ENCODE measurements around the gene GPR160. TPM values are rescaled to one million over a fixed set of nuclear protein-coding genes. Genes with fewer than 3 reads are reported as not detected.

Gene GPR160
- total RNA-seq, 2 donors from 2014 or later: 56.4 to 78.4 TPM

- TF ChIP-seq CTCF (IDR thresholded peaks at IDR 0.05): no peak
- H3K4me3 ChIP-seq: no peak overlapping the region
- intact Hi-C loops (cut with DNase I): no loop called here
- no peaks in the 10 kb centered on the region for H3K9me3 ChIP-seq
- H3K9ac ChIP-seq (ENCODE audit: low read depth in 2 of 2, low read length in 2 of 2): no peak overlapping the region
- no peak overlapping the region for H3K27ac ChIP-seq
- no peaks in the 10 kb centered on the region for H3K36me3 ChIP-seq
- DNase-seq: no peak
- no peaks in the 10 kb centered on the region for H3K4me1 ChIP-seq
- H3K27me3 ChIP-seq: no peaks in the 10 kb centered on the region
These were observed 26.3 kb downstream of the GPR160 start for GRCh38 chr3:170064108-170064507.

DNA sequence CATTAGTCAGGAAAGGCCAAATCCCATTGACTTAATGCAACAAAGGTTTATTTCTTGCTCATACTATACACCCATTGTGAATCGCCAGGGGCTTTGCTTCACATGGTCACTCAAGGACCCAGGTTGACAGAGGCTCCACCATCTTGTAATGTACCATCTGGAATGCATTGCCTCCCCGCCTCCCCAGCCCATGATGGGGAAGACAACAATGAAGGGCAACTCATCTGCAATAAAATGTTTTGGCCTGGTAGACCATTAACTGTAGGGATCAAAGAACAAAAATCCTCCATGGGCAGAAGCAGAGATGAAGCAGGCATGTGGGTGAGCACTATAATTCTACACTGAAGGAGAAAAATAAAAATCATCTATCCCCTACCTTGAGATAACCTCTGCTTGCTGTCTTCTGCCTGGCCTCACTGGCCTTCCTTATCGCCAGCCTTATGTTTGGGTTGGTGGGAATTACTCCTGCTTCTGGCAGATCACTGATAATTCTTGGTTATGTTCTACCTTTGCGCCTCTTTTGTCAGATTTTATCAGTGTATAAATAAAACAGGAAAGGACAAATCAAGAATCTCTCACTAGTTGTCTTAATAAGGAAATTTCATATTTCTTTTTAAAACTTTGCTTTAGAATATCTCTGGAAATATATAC, 37.8 kb downstream of the GPR160 start:
- peak overlapping the region in 1 of 2 donors; percentile 21 for H3K9ac ChIP-seq (ENCODE audit: low read depth in 2 of 2, low read length in 2 of 2)
- H3K36me3 ChIP-seq: no peaks in the 10 kb centered on the region
- H3K4me3 ChIP-seq: no peak overlapping the region
- no peaks in the 10 kb centered on the region for H3K27me3 ChIP-seq
- peak; percentile 52 for DNase-seq
- TF ChIP-seq CTCF (IDR thresholded peaks at IDR 0.05): no peak
- H3K9me3 ChIP-seq: no peaks in the 10 kb centered on the region
- intact Hi-C loops (cut with DNase I): loop anchor here (5.0 kb wide), 1 partner anchor 33 kb away; no protein-coding TSS in a partner anchor
- no peak overlapping the region for H3K27ac ChIP-seq
- no peaks in the 10 kb centered on the region for H3K4me1 ChIP-seq

DNA sequence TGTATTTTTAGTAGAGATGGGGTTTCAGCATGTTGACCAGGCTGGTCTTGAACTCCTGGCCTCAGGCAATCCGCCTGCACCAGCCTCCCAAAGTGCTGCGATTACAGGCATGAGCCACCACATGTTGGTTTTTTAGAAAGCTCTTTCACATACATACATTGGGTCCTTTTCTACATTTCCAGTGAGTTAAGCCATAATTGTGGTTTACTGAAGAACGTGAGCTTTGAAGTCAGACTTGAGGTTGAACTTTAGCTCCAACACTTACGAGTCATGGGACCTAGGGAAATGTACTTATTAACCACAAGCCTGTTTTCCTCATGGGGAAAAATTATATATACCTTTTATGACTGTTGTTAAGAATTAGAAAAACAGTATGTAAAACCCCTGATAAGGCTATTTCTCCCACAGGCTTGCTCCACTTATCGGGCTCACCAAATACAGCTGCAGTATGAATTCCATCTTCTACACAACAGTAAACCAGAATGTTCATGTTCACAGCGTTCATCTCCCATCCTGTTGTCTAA, 39.0 kb downstream of the GPR160 start:
- H3K4me3 ChIP-seq: no peak overlapping the region
- H3K36me3 ChIP-seq: no peaks in the 10 kb centered on the region
- no peak for TF ChIP-seq CTCF (IDR thresholded peaks at IDR 0.05)
- H3K27me3 ChIP-seq: no peaks in the 10 kb centered on the region
- H3K9me3 ChIP-seq: no peaks in the 10 kb centered on the region
- H3K4me1 ChIP-seq: no peaks in the 10 kb centered on the region
- DNase-seq: no peak
- H3K9ac ChIP-seq (ENCODE audit: low read depth in 2 of 2, low read length in 2 of 2): peak overlapping the region in 1 of 2 donors; percentile 62
- intact Hi-C loops (cut with DNase I): loop anchor here (5.0 kb wide), 1 partner anchor 34 kb away; no protein-coding TSS in a partner anchor
- peak overlapping the region; percentile 58 for H3K27ac ChIP-seq

DNA sequence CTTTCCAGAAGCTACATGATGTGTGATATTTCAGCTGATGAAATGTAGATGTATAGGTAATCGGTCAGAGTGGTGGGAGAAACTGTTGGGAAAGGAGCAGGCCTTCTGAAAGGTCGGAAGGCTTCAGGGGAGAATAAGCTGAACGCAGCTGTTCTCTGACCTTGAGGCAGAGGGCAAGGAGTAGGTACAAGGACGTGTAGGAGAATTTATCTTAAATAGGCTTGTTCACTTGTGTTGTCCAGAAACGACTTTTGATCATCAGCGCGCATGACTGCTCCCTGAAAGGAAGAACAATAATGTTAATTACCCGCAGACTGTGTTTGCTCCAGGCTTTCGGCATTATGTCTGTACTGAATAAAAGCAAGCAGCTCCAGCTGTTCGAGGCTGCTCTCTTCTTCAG, 39.6 kb downstream of the GPR160 start:
- Histone ChIP-seq H3K36me3 (no peaks in the 10 kb centered on the region), H3K4me3 (no peak overlapping the region)

More for the DNA sequence above, 39.6 kb downstream of the GPR160 start:
- Histone ChIP-seq H3K4me1 (no peaks in the 10 kb centered on the region), H3K27me3 (no peaks in the 10 kb centered on the region), H3K9me3 (no peaks in the 10 kb centered on the region), H3K9ac (ENCODE audit: low read depth in 2 of 2, low read length in 2 of 2) (peak overlapping the region in 1 of 2 donors; percentile 62), H3K27ac (peak overlapping the region; percentile 58)
- intact Hi-C loops (cut with DNase I): loop anchor here (5.0 kb wide), 1 partner anchor 35 kb away; no protein-coding TSS in a partner anchor
- peak; percentile 41 for DNase-seq
- no peak for TF ChIP-seq CTCF (IDR thresholded peaks at IDR 0.05)
